H9 (cell line): Measurements from ENCODE around the gene ZBTB7A. TPM values are rescaled to one million over a fixed set of nuclear protein-coding genes. Genes with fewer than 3 reads are reported as not detected.

Experiments
- DNase-seq: peaks from one replicate; pipeline ENCODE4 v3.0.0-alpha.2; 2017
- H2AFZ ChIP-seq: one replicate; pipeline ENCODE4 v1.6.1; 2013; ENCODE audit warnings: mild to moderate bottlenecking, low read length, control low read depth, moderate library complexity
- H2AK5ac ChIP-seq: 2 replicates; pipeline ENCODE4 v1.6.1; 2013; ENCODE audit warnings: low read length, control low read depth, mixed read lengths; ENCODE audit not compliant: insufficient read length
- H2BK120ac ChIP-seq: one replicate; pipeline ENCODE4 v1.6.1; 2013; ENCODE audit warnings: low read depth, mild to moderate bottlenecking, low read length, control low read depth, inconsistent platforms; ENCODE audit not compliant: poor library complexity, severe bottlenecking
- H2BK12ac ChIP-seq: 2 replicates; pipeline ENCODE4 v1.6.1; 2013; ENCODE audit warnings: low read length, control low read depth, mixed read lengths, low read depth; ENCODE audit not compliant: insufficient read length
- H2BK15ac ChIP-seq: 2 replicates; pipeline ENCODE4 v1.6.1; 2013; ENCODE audit warnings: low read depth, low read length, control low read depth
- H2BK20ac ChIP-seq: one replicate; pipeline ENCODE4 v1.6.1; 2013; ENCODE audit warnings: low read depth, mild to moderate bottlenecking, low read length, control low read depth, inconsistent platforms; ENCODE audit not compliant: poor library complexity, severe bottlenecking
- H2BK5ac ChIP-seq: 2 replicates; pipeline ENCODE4 v1.6.1; 2013; ENCODE audit warnings: low read length, control low read depth, mixed read lengths; ENCODE audit not compliant: insufficient read length
- H3K14ac ChIP-seq: 2 replicates; pipeline ENCODE4 v1.6.1; 2013; ENCODE audit warnings: low read length, control low read depth; ENCODE audit not compliant: insufficient read depth
- H3K18ac ChIP-seq: 2 replicates; pipeline ENCODE4 v1.6.1; 2013; ENCODE audit warnings: low read depth, mild to moderate bottlenecking, mixed read lengths, low read length, control low read depth; ENCODE audit not compliant: insufficient read length
- H3K23ac ChIP-seq: 2 replicates; pipeline ENCODE4 v1.6.1; 2013; ENCODE audit warnings: low read length, control low read depth, mixed read lengths, low read depth; ENCODE audit not compliant: insufficient read length
- H3K23me2 ChIP-seq: 2 replicates; pipeline ENCODE4 v1.6.1; 2013; ENCODE audit warnings: low read depth, mild to moderate bottlenecking, mixed read lengths, low read length, control low read depth; ENCODE audit not compliant: insufficient read length, poor library complexity, severe bottlenecking
- H3K27ac ChIP-seq: 2 replicates; pipeline ENCODE4 v1.5.1; 2013; ENCODE audit warnings: low read length, control low read depth, mixed read lengths, low read depth; ENCODE audit not compliant: insufficient read length
- H3K27me3 ChIP-seq: 2 replicates; pipeline ENCODE4 v1.6.1; 2013; ENCODE audit warnings: low read length, control low read depth, inconsistent platforms; ENCODE audit not compliant: insufficient read depth
- H3K4ac ChIP-seq: 2 replicates; pipeline ENCODE4 v1.6.1; 2013; ENCODE audit warnings: low read depth, mild to moderate bottlenecking, control low read depth, inconsistent platforms, low read length, moderate library complexity
- H3K4me1 ChIP-seq: 2 replicates; pipeline ENCODE4 v1.6.1; 2013; ENCODE audit warnings: low read length, control low read depth, inconsistent platforms; ENCODE audit not compliant: insufficient read depth
- H3K4me2 ChIP-seq: 2 replicates; pipeline ENCODE4 v1.6.1; 2013; ENCODE audit warnings: low read length, control low read depth, mixed read lengths; ENCODE audit not compliant: insufficient read length, insufficient read depth
- H3K56ac ChIP-seq: 2 replicates; pipeline ENCODE4 v1.6.1; 2013; ENCODE audit warnings: low read depth, mild to moderate bottlenecking, mixed read lengths, low read length, control low read depth; ENCODE audit not compliant: insufficient read length
- H3K79me1 ChIP-seq: 2 replicates; pipeline ENCODE4 v1.6.1; 2013; ENCODE audit warnings: low read depth, mild to moderate bottlenecking, moderate library complexity, low read length, control low read depth, inconsistent platforms; ENCODE audit not compliant: insufficient read depth, poor library complexity, severe bottlenecking
- H3K79me2 ChIP-seq: 2 replicates; pipeline ENCODE4 v1.6.1; 2013; ENCODE audit warnings: low read length, control low read depth, inconsistent platforms; ENCODE audit not compliant: insufficient read depth
- H3K9ac ChIP-seq: 2 replicates; pipeline ENCODE4 v1.6.1; 2013; ENCODE audit warnings: low read length, control low read depth, mixed read lengths; ENCODE audit not compliant: insufficient read length; ENCODE audit errors: extremely low read depth
- H3K9me3 ChIP-seq: one replicate; pipeline ENCODE4 v1.6.1; 2013; ENCODE audit warnings: low read depth, low read length, inconsistent platforms; ENCODE audit not compliant: control insufficient read depth
- H3T11ph ChIP-seq: one replicate; pipeline ENCODE4 v1.6.1; 2013; ENCODE audit warnings: mild to moderate bottlenecking, low read length, control low read depth, inconsistent platforms
- H4K20me1 ChIP-seq: one replicate; pipeline ENCODE4 v1.6.1; 2013; ENCODE audit not compliant: control insufficient read depth, insufficient read length, insufficient read depth
- H4K5ac ChIP-seq: 2 replicates; pipeline ENCODE4 v1.6.1; 2013; ENCODE audit warnings: low read depth, mild to moderate bottlenecking, mixed read lengths, low read length, control low read depth; ENCODE audit not compliant: insufficient read length
- H4K8ac ChIP-seq: replicated peaks from 2 replicates; pipeline ENCODE4 v1.6.1; 2013; ENCODE audit warnings: low read length, control low read depth, mixed read lengths, low read depth; ENCODE audit not compliant: insufficient read length
- H4K91ac ChIP-seq: 2 replicates; pipeline ENCODE4 v1.6.1; 2013; ENCODE audit warnings: low read depth, mild to moderate bottlenecking, moderate library complexity, mixed read lengths, low read length, control low read depth; ENCODE audit not compliant: insufficient read length
- H3K27ac Mint-ChIP-seq, 3 experiments: 2 replicates in 2 of 3; 3 replicates in 1 of 3; pipeline ENCODE4 v1.8.0; 2020 to 2021; ENCODE audit warnings: mixed read lengths in 3 of 3, mild to moderate bottlenecking in 1 of 3, moderate library complexity in 1 of 3
- H3K27me3 Mint-ChIP-seq: 2 replicates; pipeline ENCODE4 v1.8.0; 2021; ENCODE audit warnings: low read depth, mild to moderate bottlenecking, moderate library complexity, mixed read lengths
- H3K36me3 Mint-ChIP-seq, 3 experiments: 2 replicates in 2 of 3; 3 replicates in 1 of 3; pipeline ENCODE4 v1.8.0; 2020 to 2021; ENCODE audit warnings: low read depth in 3 of 3, mixed read lengths in 3 of 3; ENCODE audit not compliant: insufficient read depth in 1 of 3
- H3K4me1 Mint-ChIP-seq, 2 experiments: 2 replicates each; pipeline ENCODE4 v1.8.0; 2020; ENCODE audit warnings: mixed read lengths in 2 of 2
- H3K4me3 Mint-ChIP-seq, 2 experiments: 2 replicates in 1 of 2; 3 replicates in 1 of 2; pipeline ENCODE4 v1.8.0; 2020 to 2021; ENCODE audit warnings: mild to moderate bottlenecking in 2 of 2, mixed read lengths in 2 of 2, moderate library complexity in 1 of 2
- H3K9me3 Mint-ChIP-seq, 2 experiments: 2 replicates in 1 of 2; 3 replicates in 1 of 2; pipeline ENCODE4 v1.8.0; 2020; ENCODE audit warnings: mild to moderate bottlenecking in 2 of 2, mixed read lengths in 2 of 2, moderate library complexity in 1 of 2
- WGBS: extraction: QIAGEN DNeasy Blood & Tissue Kit; methylation state at CpG from one replicate; pipeline ENCODE4 v1.1.7; 2013; ENCODE audit warnings: missing lambda C conversion rate, low lambda C conversion rate, mixed read lengths; ENCODE audit not compliant: insufficient read length; ENCODE audit errors: extremely low coverage; 5-methylcytosine and 5-hydroxymethylcytosine counted together
- total RNA-seq: library from RNA; stranded (reverse); gene quantifications from 2 replicates; pipeline ENCODE4 v1.2.1, GENCODE V29; 2021
- TF ChIP-seq, protein P1 (sequence below): fragments of 200-600 bp; sonication (generic); conservative IDR thresholded peaks from 3 replicates; pipeline ENCODE4 v1.8.0; 2021; ENCODE audit warnings: antibody characterized with exemption, mild to moderate bottlenecking

Gene ZBTB7A
- total RNA-seq, 1 experiment from 2014 or later, result 24.9 TPM

DNA sequence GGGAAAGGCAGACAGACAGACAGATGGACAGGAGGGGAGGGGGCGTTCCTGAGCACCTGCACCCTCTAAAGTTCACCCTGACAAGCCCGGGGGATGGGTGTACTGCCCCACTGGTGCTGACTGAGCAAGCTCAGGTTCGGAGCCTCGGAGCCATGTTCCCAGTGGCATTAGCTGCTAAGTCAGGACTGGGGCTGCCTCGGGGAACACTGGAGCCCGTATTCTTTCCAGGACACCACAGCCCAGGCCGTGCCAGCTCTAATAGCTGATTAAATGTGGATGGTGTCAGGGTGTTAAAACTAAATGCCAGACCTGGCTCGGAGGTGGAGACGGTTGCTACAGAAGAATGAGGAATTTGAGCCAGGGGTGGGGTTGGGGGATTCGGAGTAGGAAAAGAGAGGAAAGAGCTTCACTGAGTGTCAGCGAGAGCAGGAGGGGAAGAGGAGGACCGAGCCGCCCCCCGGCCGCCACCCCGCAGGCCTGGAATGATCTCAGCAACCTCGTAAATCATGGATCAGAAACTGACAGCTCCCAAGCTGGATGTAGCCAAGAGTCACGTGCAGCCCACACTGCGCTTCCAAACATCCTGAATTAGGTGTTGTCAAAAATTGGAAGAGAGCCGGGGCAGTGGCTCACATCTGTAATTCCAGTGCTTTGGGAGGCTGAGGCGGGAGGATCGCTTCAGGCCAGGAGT is 46.8 kb upstream of the ZBTB7A start:
- Histone ChIP-seq H3K56ac (no peak overlapping the region), H3K23me2 (no peaks in the 10 kb centered on the region), H2BK12ac (no peak overlapping the region), H3K23ac (no peak overlapping the region), H3K18ac (no peak overlapping the region), H3T11ph (no peak overlapping the region), H4K8ac (no peak overlapping the region), H3K4me2 (no peak overlapping the region), H3K79me2 (no peaks in the 10 kb centered on the region), H2AK5ac (no peak overlapping the region), H3K79me1 (no peaks in the 10 kb centered on the region), H3K27ac (no peak overlapping the region), H4K91ac (no peak overlapping the region), H2BK120ac (no peak overlapping the region), H3K14ac (no peak overlapping the region), H3K9me3 (no peaks in the 10 kb centered on the region), H4K5ac (no peak overlapping the region), H2BK20ac (no peak overlapping the region), H3K4me1 (no peaks in the 10 kb centered on the region), H2AFZ (no peak overlapping the region), H3K27me3 (no peaks in the 10 kb centered on the region), H2BK15ac (no peak overlapping the region), H4K20me1 (no peaks in the 10 kb centered on the region), H3K4ac (no peak overlapping the region), H2BK5ac (no peak overlapping the region), H3K9ac (no peak overlapping the region)
- Mint-ChIP-seq H3K36me3 (peaks cover 57 to 86% (median 82%) of the 10 kb centered on the region in 3 experiments), H3K9me3 (peaks cover 5% of the 10 kb centered on the region in 2 experiments; a peak in 2 of 5 replicates), H3K4me1 (no peaks in the 10 kb centered on the region), H3K27ac (0 out of 7 replicates have a peak overlapping the region, but pooled peaks of 1 of the 3 experiments have one; percentile 26), H3K4me3 (no peak overlapping the region), H3K27me3 (no peaks in the 10 kb centered on the region; the same call in 1 of the 2 replicates)
- DNase-seq, result no peak
- no CpG with 5 or more reads among the region's 22 CpGs for WGBS
- TF ChIP-seq, protein P1, sequence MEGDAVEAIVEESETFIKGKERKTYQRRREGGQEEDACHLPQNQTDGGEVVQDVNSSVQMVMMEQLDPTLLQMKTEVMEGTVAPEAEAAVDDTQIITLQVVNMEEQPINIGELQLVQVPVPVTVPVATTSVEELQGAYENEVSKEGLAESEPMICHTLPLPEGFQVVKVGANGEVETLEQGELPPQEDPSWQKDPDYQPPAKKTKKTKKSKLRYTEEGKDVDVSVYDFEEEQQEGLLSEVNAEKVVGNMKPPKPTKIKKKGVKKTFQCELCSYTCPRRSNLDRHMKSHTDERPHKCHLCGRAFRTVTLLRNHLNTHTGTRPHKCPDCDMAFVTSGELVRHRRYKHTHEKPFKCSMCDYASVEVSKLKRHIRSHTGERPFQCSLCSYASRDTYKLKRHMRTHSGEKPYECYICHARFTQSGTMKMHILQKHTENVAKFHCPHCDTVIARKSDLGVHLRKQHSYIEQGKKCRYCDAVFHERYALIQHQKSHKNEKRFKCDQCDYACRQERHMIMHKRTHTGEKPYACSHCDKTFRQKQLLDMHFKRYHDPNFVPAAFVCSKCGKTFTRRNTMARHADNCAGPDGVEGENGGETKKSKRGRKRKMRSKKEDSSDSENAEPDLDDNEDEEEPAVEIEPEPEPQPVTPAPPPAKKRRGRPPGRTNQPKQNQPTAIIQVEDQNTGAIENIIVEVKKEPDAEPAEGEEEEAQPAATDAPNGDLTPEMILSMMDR, result no peak
